Activated CD8-positive, alpha-beta memory T cell treated with anti-CD3 and anti-CD28 coated beads for 1 hour (primary cell): ENCODE results near the gene VAMP1.
"Not testable (repeated sequence)": the region's sequence is repeated elsewhere in the genome, so short reads cannot be mapped to it uniquely, and the experiment has no call there.

Source experiments
- DNase-seq, 2 donors: peaks; one replicate each; pipeline ENCODE4 v3.0.0-alpha.2; 2020; ENCODE audit warnings: low read depth in 1 of 2; ENCODE audit errors: extremely low read depth in 1 of 2

Gene VAMP1, protein sequence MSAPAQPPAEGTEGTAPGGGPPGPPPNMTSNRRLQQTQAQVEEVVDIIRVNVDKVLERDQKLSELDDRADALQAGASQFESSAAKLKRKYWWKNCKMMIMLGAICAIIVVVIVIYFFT

DNA sequence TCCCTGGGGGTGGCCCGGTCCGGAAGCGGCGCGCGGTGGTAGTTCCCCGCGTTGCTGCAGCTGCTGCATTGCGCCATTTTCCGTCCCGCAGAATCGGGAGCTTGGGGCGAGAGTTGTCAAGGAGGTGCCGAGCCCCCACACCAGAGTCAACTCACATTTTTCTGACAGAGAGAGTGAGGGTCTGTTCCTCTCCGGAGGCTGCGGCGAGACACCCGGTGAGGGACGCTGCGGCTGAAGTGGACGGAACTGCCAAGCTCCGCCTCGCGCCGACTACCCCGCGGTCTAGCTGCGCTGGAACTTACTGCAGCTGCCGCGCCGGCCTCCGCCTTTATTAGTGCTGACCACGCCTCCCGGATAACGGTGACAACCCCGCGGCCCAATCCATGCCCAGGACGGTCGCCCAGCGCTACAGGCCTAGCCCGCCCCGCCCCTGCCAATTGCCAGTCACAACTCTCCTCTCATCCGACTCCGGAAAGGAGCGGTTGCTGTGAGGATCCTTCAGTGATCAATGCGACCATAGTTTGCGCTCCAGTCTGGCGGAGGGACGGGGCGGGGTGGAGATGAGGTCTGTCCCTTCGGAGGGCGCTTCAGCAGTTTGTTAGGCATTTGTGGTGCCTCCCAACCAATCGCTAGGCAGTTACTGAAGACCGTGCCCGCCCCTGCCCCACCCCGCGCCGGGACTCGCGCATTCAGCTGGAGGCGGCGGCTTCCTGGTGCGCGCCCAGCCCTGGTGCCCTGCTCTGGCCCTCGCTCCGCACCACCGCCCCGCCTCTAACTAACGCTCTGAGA, at the start of gene VAMP1:
VAMP1 (minus strand) TSS at position 303 of the 789 bp plus-strand sequence; CDS start at position 157, 146 bp downstream.
- peak; percentile 94 to 96 for DNase-seq

DNA sequence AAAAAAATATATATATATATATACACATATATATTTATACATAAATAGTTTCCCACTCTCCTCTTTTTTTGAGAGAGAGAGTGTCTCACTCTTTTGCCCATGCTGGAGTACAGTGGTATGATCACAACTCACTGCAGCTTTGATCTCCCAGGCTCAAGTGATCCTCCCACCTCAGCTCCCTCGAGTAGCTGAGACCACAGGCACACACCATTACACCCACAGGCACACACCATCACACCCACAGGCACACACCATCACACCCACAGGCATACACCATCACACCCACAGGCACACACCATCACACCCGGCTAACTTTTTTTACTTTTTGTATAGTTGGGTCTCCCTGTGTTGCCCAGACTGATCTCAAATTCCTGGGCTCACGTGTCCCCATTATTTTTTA, 49.7 kb upstream of the VAMP1 start:
- DNase-seq: no peak

DNA sequence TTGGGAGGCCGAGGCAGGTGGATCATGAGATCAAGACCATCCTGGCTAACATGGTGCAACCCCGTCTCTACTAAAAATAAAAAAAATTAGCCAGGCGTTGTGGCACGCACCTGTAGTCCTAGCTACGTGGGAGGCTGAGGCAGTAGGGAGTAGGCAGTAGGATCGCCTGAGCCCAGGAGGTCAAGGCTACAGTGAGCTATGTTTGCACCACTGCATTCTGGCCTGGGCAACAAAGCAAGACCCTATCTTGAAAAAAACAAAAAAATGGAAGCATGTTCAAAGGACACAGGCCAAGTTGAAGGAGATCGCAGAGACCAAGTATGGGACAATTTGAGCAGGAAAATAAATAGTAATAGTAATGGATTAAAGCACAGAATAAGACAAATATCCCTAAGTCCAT, 37.6 kb upstream of the VAMP1 start:
- DNase-seq: no peak

DNA sequence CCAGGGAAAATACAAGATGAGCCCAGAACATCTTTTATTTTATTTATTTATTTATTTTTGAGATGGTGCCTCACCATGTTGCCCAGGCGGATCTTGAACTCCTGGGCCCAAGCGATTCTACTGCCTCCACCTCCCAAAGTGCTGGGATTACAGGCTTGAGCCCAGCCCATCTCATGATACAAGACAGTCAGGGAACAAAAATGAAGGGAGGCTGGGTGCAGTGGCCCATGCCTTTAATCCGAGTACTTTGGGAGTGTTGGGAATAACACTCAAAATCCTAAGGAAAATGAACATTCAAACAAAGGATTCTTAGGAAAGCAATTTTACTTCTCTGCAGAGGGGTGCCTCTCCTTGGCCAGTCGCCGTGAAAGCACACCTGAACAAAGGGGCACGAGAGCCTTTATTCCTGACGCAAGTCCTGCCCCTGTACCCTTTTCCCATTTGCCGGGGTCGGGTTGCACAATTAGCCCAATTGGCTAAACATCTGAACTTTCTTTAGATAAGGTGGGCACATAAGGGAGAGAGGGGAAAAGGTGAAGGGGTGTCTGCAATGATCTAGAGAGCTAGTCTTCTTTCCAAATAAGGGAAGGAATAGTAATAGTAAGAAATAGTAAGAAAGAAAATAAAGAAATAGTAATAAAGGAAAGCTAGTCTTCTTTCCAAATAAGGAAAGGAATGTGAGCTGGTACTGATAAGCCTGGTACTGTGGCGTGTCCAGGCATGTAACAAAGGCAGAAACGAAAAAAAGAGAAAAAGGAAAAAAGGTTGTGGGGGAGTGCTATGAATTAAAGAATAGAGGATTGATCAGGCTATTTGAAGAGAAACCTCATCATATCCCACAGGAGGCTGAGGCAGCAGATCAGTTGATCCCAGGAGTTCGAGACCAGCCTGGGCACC, 36.9 kb upstream of the VAMP1 start:
- no peak for DNase-seq

DNA sequence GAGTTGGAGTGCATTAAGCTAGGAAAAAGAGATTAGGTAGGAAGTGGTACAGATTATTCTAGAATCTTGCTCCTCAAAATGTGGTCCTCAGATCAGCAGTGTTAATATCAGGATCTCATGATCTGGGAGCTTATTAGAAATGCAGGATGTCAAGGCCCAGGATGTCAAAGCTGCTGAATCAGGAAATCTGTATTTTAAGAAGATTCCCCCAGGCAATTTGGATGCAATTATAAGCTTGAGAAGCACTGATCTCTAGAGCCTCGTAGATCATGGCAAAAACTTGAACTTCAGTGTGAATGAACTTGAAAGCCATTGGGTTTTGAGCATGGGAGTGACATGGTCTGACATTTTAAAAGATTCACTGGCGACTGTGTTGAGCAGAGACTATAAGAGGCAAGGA, 30.0 kb upstream of the VAMP1 start:
- no peak for DNase-seq

DNA sequence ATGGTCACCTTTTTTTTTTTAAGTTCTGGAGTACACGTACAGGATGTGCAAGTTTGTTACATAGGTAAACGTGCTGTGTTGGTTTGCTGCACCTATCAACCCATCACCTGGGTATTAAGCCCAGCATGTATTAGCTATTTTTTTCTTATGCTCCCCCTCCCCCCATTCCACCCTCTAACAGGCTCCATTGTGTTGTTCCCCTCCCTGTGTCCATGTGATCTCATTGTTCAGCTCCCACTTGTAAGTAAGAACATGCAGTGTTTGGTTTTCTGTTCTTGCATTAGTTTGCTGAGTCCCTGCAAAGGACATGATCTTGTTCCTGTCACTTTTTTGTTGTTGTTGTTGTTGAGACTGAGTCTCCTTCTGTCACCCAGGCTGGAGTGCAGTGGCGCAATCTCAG, 26.8 kb upstream of the VAMP1 start:
- DNase-seq: not testable (repeated sequence)

DNA sequence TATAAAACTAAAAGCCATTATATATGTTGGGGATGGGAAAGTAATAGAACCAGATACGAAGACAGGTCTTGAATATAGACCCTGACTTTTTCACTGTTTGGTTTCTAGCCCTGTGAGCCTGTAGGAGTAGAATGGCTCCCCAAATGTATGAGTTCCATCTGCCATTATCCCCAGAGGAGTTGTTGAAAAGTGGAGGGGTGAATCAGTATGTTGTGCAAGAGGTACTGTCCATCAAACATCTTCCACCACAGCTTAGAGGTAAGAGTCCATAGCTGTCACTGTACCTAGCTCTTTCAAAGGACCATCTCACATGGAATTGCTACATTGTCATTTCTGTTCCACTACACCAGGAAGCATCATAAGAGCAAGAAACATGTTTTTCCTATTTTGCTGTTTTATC, 24.5 kb upstream of the VAMP1 start:
- no peak for DNase-seq

DNA sequence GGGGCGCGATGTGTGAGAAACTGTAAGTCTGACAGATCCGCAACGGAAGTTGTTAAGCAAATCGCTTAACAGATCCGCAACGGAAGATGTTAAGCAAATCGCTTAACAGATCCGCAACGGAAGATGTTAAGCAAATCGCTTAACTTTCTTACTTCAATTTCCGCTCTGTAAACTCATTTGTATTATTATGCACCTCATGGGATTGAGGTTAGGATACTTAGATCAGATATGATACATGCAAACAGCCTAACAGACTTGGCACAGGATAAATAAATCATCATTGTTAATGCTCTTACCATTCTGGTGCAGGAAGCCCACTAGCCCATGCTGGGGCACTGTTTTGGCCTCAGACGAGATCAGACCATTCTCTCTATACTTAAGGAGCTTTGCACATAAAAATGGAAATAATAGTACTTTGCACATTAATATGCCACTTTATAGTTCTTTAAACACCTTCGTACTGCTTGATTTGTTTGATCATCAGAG, 23.8 kb upstream of the VAMP1 start:
- no peak for DNase-seq

DNA sequence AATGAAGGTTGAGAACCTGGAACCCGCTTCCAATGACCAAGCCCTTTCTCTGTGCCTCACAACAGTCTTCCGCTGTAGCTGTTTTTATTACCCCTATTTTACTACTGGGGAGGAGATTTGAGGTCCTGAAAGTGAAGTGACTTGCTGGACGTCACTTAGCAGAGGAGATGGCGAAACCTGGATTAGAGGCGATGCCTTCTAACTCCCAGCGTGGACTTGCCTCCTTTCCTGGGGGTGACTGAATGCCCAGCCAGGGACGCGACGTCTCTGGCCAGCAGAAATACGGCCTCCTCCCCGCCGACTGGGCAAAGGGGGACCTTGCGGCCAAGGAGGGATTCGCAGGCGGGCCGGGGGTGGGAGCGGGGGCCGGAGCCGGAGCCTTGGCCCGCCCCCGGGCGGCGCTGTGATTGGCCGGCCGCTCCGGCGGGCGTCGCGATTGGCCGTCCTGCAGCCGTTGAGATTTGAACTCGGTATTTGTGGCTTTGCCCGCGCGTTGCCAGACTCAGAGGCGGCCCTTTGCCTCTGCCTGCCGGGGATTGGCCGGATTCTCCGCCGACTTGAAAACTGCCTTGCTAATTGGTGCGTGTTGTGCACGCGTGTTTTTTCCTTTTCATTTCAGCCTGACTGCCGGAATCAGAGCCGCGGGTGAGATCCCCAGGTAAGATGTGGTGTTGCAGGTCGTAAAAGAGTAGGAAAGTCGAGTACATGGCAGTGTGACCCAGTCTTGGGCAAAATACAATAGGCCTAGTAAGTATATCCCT, 23.2 kb upstream of the VAMP1 start, which contains the start of gene NCAPD2:
NCAPD2 (plus strand) TSS at position 606 of the 761 bp plus-strand sequence. CDS start 997 bp downstream, outside the sequence.
- DNase-seq: peak; percentile 87 to 88

DNA sequence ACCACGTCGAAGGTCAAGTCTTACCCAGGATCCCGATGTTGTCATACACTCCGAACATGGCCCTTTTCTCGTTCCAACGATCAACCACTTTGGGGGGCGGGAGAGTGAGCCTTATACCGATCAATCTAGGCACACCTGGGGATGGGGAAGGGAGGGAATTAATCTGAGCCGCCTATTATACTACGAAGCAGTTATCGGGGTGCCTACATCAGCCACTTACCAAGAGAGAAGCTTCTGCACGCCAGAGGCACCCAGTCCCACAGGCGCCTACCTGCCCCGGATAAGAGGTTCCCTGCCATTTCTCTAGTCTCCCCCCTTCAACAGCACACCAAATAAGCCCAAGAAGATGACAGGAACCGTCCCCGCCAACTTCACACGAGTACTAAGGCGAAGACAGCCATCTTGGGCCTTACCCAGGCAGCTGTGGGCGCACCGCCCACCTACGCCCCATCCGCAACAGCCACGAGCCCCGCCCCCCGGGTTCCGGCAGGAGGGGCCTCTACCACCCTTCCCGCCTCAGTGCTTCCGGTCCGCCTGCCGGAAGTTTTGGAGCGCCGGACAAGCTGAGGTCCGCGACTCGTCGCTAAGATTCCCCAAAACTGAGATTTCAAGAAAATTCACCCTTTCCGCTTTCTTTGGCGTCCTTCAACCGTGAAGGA, 22.5 kb upstream of the VAMP1 start, which contains the start of gene MRPL51:
MRPL51 (minus strand) TSS at position 425 of the 659 bp plus-strand sequence; CDS start at position 299, 126 bp downstream.
- DNase-seq: peak; percentile 83 to 99

DNA sequence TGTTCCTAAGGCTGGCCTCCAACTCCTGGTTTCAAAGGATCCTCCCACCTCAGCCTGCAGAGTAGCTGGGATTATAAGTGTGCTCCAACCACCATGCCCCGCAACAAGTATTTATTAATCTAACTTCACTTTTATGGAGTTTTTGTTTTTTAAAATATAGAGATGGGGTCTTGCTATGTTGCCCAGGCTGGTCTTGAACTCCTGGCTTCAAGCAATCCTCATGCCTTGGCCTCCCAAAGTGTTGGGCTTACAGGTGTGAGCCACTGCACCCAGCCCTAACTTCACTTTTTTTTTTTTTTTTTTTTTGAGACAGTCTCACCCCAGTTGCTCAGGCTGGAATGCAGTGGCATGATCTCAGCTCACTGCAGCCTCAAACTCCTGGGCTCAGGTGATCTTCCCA, 20.2 kb upstream of the VAMP1 start:
- DNase-seq: not testable (repeated sequence)

DNA sequence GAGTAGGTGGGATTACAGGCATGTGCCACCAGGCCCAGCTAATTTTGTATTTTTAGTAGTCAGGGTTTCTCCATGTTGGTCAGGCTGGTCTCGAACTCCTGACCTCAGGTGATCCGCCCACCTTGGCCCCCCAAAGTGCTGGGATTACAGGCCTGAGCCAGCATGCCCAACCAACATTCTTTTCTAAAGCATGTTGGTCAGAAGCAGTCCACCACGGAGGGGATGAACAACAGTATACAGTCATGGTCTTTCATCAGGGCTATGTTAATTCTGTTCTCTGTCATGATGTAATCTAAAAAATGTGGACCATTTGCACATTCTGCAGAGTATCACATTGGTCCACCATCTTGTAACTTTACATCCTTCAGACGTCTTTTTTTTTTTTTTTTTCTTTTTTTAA, 19.0 kb upstream of the VAMP1 start:
- no peak for DNase-seq

DNA sequence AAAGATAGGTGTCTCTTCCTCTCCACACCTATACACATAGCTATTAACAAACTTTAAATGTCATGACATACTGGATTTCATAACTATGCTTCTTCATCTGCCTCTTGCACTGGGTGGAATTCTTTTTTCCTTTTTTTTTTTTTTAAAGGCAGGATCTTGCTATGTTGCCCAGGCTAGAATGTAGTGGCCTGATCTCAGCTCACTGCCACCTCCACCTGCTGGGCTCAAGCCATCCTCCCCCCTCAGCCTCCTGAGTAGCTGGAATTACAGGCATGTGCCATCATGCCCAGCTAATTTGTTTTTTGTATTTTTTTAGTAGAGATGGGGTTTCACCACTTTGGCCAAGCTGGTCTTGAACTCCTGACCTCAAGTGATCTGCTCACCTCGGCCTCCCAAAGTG, 17.8 kb upstream of the VAMP1 start:
- DNase-seq: no peak

DNA sequence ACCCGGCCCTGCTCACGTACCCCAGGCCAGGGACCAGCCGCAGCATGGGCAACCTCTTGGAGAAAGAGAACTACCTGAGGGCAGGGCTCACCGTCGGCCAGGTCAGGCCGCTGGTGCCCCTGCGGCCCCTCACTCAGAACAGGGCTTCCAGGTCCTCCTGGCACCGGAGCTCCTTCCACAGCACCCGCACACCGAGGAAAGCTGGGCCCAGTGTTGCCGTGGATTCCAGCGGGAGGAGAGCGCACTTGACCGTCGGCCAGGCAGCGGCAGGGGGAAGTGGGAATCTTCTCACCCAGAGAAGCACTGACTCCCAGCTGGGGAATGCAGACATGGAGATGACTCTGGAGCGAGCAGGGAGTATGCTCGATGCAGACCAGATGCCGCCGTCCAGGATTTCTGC, 7.9 kb upstream of the VAMP1 start:
- DNase-seq: no peak

DNA sequence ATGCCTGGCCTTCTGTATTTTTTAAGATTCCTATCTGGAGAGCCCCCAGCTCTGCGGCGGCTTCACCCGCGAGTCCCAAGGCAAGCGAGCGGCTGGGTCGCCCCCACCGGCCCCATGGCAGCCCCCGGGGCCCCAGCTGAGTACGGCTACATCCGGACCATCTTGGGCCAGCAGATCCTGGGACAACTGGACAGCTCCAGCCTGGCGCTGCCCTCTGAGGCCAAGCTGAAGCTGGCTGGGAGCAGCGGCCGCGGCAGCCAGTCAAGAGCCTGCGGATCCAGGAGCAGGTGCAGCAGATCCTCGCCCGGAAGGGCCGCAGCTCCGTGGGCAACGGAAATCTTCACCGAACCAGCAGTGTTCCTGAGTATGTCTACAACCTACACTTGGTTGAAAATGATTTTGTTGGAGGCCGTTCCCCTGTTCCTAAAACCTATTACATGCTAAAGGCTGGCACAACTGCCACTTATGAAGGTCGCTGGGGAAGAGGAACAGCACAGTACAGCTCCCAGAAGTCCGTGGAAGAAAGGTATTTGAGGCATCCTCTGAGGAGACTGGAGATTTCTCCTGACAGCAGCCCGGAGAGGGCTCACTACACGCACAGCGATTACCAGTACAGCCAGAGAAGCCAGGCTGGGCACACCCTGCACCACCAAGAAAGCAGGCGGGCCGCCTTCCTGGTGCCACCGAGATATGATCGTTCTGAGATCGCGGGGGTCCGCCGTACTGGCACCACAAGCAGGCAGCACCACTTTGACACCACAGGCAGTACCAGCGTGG, 7.3 kb upstream of the VAMP1 start:
- DNase-seq: not testable (repeated sequence)

DNA sequence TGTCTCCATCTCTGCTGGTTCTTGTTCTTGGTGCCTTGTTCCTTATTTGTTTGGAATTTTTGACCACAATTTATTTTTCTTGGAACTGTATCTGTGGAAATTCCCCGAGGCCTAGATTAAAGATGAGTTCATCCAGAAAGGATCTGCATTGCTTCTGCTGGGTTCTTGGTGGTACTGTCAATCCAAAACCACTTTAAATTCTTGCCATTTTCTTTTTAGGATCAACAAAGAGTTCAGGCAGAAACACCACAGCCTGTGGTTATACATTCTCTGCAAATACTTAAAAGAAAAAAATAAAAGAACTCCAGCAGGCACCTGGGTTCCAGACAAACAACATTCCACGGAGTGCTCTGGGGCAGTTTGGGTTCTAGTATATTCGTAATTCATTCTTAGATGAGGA, 6.0 kb upstream of the VAMP1 start:
- DNase-seq: no peak

DNA sequence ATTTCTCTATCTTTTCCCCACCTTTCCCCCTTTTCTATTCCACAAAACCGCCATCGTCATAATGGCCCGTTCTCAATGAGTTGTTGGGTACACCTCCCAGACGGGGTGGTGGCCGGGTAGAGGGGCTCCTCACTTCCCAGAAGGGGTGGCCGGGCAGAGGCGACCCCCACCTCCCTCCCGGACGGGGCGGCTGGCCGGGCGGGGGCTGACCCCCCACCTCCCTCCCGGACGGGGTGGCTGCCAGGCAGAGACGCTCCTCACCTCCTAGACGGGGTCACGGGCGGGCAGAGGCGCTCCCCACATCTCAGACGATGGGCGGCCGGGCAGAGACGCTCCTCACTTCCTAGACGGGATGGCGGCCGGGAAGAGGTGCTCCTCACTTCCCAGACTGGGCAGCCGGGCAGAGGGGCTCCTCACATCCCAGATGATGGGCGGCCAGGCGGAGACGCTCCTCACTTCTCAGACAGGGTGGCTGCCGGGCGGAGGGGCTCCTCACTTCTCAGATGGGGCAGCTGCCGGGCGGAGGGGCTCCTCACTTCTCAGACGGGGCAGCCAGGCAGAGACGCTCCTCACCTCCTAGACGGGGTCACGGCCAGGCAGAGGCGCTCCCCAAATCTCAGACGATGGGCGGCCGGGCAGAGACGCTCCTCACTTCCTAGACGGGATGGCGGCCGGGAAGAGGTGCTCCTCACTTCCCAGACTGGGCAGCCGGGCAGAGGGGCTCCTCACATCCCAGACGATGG, 4.9 kb upstream of the VAMP1 start:
- not testable (repeated sequence) for DNase-seq

DNA sequence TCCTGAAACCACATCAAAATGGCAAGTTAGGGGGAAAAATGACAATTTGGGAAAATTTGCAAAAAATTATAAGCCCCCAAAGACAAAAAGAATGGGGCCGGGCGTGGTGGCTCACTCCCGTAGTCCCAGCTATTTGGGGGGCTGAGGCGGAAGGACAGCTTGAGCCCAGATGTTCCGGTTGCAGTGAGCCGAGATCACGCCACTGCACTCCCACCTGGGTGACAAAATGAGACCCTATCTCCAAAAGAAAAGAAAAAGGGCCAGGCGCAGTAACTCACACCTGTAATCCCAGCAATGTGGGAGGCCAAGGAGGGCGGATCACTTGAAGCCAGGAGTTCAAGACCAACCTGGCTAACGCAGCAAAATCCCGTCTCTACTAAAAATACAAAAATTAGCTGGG, 2.0 kb upstream of the VAMP1 start:
- no peak for DNase-seq

DNA sequence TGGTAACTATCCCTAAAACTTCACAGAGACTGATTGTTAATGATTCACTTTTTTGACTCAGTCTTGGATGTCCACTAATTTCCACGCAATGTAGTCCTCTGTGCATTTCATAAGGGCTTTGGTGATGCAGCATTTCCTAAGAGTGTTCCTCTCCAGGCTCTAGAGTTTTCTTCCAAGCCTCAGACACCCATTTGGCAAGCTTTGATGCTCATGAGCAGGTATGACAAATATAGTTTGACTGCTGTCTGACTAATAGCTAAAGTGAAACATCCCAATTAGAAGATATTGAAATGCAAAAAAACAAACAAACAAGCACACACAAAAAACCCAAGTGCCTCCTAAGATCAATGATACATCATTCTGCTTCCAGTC, 1.5 kb upstream of the VAMP1 start:
- DNase-seq: no peak
